GM12874 (cell line): ENCODE measurements around the gene CHEK1.

Experiments
- CTCF ChIP-seq: IDR thresholded peaks from 2 replicates; pipeline ENCODE4 v1.5.1; 2011; ENCODE audit warnings: low read depth, mild to moderate bottlenecking, control low read depth, low read length, moderate library complexity; ENCODE audit not compliant: insufficient read depth

CHEK1 gene

GRCh38 chr11:125701018-125701610, 76.2 kb downstream of the CHEK1 start:
- TF ChIP-seq CTCF: no peak

- TF ChIP-seq CTCF: no peak
Observed at GRCh38 chr11:125701858-125702621, 77.1 kb downstream of the CHEK1 start.

GRCh38 chr11:125720781-125721180, 95.8 kb downstream of the CHEK1 start:
- TF ChIP-seq CTCF: no peak

GRCh38 chr11:125724125-125724524, 99.2 kb downstream of the CHEK1 start:
- no peak for TF ChIP-seq CTCF
